ENCODE data around the gene PCBP3.
"Not testable (repeated sequence)": the region's sequence is repeated elsewhere in the genome, so short reads cannot be mapped to it uniquely, and the experiment has no call there.

PCBP3 gene

DNA sequence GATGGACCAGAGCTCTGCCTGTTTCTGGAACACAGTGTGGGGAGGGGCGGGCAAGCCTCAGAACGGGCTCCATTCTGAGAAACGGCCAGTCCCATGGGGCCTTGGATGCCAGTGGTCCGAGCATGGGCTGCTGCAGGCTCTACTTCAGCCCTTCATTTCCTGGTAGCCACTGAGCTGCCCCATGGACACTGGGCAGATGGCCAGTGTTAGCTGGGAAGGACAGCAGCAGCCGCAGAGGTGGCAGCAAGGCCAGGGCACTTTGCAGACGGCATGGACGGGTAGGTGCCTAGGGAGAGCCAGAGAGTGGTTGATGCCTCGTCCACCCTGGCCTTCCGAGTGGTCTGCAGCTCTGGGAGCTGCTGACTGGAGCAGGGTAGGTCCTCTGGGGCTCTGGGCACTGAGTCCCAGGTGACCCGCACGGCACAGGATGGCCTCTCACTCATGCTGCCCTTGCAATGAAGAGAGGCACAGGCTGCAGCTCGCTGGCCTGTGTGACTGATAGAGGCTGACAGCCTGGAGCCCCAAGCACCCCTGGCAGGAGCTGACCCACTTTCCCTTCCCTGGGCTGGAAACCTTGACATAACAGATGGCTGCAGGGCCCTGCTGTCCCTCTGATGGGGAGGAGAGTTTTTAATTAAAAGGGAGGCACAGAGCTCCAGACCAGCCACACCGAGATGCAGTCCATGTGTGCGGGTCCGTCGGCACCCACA, 250.4 kb downstream of the PCBP3 start:
- TF ChIP-seq POLR2AphosphoS5 (IDR thresholded peaks at IDR 0.05; ENCODE audit: low read depth) (no peak), GABPA (IDR thresholded peaks at IDR 0.05; ENCODE audit: low read depth) (no peak), SPI1 (IDR thresholded peaks at IDR 0.05; ENCODE audit: borderline replicate concordance, low read depth) (no peak)
- TF ChIP-seq, protein P1, sequence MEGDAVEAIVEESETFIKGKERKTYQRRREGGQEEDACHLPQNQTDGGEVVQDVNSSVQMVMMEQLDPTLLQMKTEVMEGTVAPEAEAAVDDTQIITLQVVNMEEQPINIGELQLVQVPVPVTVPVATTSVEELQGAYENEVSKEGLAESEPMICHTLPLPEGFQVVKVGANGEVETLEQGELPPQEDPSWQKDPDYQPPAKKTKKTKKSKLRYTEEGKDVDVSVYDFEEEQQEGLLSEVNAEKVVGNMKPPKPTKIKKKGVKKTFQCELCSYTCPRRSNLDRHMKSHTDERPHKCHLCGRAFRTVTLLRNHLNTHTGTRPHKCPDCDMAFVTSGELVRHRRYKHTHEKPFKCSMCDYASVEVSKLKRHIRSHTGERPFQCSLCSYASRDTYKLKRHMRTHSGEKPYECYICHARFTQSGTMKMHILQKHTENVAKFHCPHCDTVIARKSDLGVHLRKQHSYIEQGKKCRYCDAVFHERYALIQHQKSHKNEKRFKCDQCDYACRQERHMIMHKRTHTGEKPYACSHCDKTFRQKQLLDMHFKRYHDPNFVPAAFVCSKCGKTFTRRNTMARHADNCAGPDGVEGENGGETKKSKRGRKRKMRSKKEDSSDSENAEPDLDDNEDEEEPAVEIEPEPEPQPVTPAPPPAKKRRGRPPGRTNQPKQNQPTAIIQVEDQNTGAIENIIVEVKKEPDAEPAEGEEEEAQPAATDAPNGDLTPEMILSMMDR (IDR thresholded peaks at IDR 0.05; ENCODE audit: insufficient read depth, low read length), result no peak
- TF ChIP-seq, protein P2, sequence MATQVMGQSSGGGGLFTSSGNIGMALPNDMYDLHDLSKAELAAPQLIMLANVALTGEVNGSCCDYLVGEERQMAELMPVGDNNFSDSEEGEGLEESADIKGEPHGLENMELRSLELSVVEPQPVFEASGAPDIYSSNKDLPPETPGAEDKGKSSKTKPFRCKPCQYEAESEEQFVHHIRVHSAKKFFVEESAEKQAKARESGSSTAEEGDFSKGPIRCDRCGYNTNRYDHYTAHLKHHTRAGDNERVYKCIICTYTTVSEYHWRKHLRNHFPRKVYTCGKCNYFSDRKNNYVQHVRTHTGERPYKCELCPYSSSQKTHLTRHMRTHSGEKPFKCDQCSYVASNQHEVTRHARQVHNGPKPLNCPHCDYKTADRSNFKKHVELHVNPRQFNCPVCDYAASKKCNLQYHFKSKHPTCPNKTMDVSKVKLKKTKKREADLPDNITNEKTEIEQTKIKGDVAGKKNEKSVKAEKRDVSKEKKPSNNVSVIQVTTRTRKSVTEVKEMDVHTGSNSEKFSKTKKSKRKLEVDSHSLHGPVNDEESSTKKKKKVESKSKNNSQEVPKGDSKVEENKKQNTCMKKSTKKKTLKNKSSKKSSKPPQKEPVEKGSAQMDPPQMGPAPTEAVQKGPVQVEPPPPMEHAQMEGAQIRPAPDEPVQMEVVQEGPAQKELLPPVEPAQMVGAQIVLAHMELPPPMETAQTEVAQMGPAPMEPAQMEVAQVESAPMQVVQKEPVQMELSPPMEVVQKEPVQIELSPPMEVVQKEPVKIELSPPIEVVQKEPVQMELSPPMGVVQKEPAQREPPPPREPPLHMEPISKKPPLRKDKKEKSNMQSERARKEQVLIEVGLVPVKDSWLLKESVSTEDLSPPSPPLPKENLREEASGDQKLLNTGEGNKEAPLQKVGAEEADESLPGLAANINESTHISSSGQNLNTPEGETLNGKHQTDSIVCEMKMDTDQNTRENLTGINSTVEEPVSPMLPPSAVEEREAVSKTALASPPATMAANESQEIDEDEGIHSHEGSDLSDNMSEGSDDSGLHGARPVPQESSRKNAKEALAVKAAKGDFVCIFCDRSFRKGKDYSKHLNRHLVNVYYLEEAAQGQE (IDR thresholded peaks at IDR 0.05; ENCODE audit: insufficient replicate concordance, low read depth), result no peak
- H3K4me3 ChIP-seq (replicated peaks; ENCODE audit: insufficient read depth, low read length), result no peak overlapping the region
- DNase-seq (ENCODE audit: low read depth in 1 of 2, low spot score in 1 of 2), result no peak
- no peak overlapping the region for H3K27ac ChIP-seq (replicated peaks)
- no peaks in the 10 kb centered on the region for H3K27me3 ChIP-seq (ENCODE audit: insufficient read depth, poor library complexity, severe bottlenecking)

DNA sequence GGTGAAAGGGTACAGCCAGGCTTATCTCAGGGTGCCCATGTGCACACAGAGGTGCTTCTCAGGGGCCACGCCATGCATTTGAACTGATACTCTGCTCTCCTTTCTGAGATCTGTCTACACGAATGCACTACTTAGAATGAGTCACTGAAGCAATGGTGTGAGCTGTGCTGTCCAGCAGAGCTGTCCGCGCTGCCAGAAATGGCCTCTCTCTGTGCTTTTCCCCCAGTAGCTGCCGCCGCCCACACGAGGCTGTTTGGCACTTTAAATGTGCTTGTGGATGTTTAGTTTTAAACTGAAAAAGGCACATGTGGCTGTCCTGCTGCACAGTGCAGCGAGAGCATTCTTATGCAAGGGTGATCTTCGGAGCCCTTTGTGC, 250.9 kb downstream of the PCBP3 start:
- Histone ChIP-seq H3K27me3 (ENCODE audit: insufficient read depth, poor library complexity, severe bottlenecking) (no peaks in the 10 kb centered on the region), H3K27ac (replicated peaks) (no peak overlapping the region), H3K4me3 (replicated peaks; ENCODE audit: insufficient read depth, low read length) (no peak overlapping the region)
- DNase-seq (ENCODE audit: low read depth in 1 of 2, low spot score in 1 of 2), result no peak
- TF ChIP-seq, protein P1 (IDR thresholded peaks at IDR 0.05; ENCODE audit: insufficient read depth, low read length), result no peak
- TF ChIP-seq GABPA (IDR thresholded peaks at IDR 0.05; ENCODE audit: low read depth) (no peak), SPI1 (IDR thresholded peaks at IDR 0.05; ENCODE audit: borderline replicate concordance, low read depth) (no peak), POLR2AphosphoS5 (IDR thresholded peaks at IDR 0.05; ENCODE audit: low read depth) (no peak)
- TF ChIP-seq, protein P2 (IDR thresholded peaks at IDR 0.05; ENCODE audit: insufficient replicate concordance, low read depth), result no peak

DNA sequence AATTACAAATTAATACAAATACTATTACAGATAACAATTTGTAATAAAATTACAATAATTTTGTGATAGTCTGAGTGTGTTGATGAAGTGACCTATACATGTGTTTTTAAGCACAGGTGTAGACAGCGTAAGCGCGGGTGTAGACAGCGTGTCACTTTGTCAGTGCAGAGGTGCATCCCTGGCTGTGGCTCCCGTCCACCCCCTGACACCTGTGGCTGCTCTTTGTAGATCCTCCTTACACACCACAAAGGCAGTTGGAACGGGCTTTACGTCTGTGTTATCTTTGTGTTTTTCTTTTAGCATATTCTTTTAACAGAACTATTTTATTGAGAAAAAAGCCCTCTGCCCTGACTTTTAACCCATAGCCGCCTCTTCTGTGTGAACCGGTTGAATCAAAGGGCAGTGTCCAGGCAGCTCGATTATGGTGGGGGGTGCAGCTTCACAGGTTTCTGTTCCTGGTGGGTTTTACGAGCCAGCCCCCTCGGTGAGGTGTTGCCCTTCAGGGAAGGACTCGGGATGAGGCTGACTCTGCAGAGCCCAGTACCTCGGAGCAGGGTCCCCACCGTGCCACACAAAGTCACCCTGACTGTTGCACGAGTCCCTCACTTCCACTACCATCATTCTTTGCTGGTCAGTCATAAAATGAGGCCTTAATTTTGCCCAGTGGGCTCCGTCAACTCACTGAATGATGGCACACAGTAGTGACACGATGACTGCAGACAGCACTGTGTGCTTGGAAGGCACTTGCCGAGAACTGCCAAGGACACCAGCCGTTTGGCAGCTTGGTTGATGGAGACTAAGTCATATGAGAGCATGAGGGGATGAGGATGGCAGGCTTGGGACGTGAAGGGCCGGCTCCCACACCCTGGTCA, 251.6 kb downstream of the PCBP3 start:
- Histone ChIP-seq H3K4me3 (replicated peaks; ENCODE audit: insufficient read depth, low read length) (no peak overlapping the region), H3K27me3 (ENCODE audit: insufficient read depth, poor library complexity, severe bottlenecking) (no peaks in the 10 kb centered on the region), H3K27ac (replicated peaks) (no peak overlapping the region)
- DNase-seq (ENCODE audit: low read depth in 1 of 2, low spot score in 1 of 2), result no peak
- no peak for TF ChIP-seq GABPA (IDR thresholded peaks at IDR 0.05; ENCODE audit: low read depth)

DNA sequence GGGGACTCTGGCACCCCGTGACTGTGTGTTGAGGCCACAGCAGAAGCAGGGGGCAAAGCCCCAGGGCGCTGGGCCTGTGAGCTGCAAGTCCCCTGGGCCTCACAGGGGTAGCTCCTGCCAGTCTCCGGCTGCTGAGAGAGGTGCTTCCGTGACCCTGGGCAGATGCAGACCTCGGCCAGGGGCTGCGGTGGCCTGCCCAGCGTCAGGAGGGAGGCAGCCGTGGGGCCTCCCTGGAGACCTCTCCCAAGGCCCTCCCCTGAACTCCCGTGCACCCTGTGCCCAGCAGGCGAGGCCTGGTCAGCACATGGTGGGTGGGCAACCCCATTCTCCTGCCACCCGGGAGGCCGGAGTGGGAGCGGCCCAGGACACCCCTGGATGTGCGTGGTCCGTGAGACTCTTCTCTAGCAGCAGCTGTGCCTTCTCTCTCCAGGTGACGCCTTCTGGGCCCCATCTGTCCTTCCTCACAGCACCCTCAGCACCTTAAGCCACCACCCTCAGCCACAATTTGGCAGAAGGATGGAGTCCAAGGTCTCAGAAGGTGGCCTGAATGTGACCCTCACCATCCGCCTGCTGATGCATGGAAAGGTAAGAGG, 252.3 kb downstream of the PCBP3 start:
- H3K27ac ChIP-seq (replicated peaks), result no peak overlapping the region
- no peak for TF ChIP-seq POLR2AphosphoS5 (IDR thresholded peaks at IDR 0.05; ENCODE audit: low read depth)
- no peak for TF ChIP-seq GABPA (IDR thresholded peaks at IDR 0.05; ENCODE audit: low read depth)
- TF ChIP-seq, protein P2 (IDR thresholded peaks at IDR 0.05; ENCODE audit: insufficient replicate concordance, low read depth), result no peak
- TF ChIP-seq SPI1 (IDR thresholded peaks at IDR 0.05; ENCODE audit: borderline replicate concordance, low read depth), result no peak
- TF ChIP-seq, protein P1 (IDR thresholded peaks at IDR 0.05; ENCODE audit: insufficient read depth, low read length), result no peak
- no peak for DNase-seq (ENCODE audit: low read depth in 1 of 2, low spot score in 1 of 2)
- H3K27me3 ChIP-seq (ENCODE audit: insufficient read depth, poor library complexity, severe bottlenecking), result no peaks in the 10 kb centered on the region
- no peak overlapping the region for H3K4me3 ChIP-seq (replicated peaks; ENCODE audit: insufficient read depth, low read length)

DNA sequence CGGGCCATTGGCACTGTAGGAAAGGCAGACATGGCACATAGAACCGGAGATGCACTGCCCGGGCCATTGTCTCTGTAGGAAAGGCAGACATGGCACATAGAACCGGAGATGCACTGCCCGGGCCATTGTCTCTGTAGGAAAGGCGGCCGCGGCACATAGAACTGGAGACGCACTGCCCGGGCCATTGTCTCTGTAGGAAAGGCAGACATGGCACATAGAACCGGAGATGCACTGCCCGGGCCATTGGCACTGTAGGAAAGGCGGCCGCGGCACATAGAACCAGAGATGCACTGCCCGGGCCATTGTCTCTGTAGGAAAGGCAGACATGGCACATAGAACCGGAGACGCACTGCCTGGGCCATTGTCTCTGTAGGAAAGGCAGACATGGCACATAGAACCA, 252.9 kb downstream of the PCBP3 start:
- not testable (repeated sequence) for H3K4me3 ChIP-seq (replicated peaks; ENCODE audit: insufficient read depth, low read length); DNase-seq (ENCODE audit: low read depth in 1 of 2, low spot score in 1 of 2); H3K27me3 ChIP-seq (ENCODE audit: insufficient read depth, poor library complexity, severe bottlenecking)

More for the DNA sequence above, 252.9 kb downstream of the PCBP3 start:
- not testable (repeated sequence) for H3K27ac ChIP-seq (replicated peaks)
